Activated CD4-positive, alpha-beta T cell treated with anti-CD3 and anti-CD28 coated beads, Interleukin-2, amount 50 U/mL, for 4 hours (primary cell): ENCODE measurements around the gene FAM72D.
"Not testable (repeated sequence)": the region's sequence is repeated elsewhere in the genome, so short reads cannot be mapped to it uniquely, and the experiment has no call there.

Source experiments
- DNase-seq, 2 experiments: peaks; one replicate each; pipeline ENCODE4 v3.0.0-alpha.2; 2020

FAM72D gene

DNA sequence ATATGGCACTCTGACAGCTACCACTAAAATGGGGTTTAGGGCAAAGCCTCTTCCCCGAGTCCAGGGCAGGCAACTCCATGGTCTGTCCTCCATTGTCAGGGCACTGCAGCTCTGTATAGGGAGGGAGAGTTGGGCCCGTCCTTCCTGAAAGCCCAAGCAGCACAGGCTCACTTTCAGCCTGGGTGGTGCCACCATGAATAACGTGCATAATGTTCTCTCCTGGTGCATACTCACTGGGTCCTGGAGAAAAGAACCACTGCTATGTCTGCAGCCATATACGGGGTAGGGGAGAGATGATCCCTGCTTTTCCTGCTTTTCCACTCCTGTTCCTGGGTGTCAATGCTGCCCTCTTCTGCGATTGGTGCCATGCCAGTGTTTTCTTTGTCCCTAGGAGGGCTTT lies 60.1 kb downstream of the FAM72D start:
- not testable (repeated sequence) for DNase-seq

DNA sequence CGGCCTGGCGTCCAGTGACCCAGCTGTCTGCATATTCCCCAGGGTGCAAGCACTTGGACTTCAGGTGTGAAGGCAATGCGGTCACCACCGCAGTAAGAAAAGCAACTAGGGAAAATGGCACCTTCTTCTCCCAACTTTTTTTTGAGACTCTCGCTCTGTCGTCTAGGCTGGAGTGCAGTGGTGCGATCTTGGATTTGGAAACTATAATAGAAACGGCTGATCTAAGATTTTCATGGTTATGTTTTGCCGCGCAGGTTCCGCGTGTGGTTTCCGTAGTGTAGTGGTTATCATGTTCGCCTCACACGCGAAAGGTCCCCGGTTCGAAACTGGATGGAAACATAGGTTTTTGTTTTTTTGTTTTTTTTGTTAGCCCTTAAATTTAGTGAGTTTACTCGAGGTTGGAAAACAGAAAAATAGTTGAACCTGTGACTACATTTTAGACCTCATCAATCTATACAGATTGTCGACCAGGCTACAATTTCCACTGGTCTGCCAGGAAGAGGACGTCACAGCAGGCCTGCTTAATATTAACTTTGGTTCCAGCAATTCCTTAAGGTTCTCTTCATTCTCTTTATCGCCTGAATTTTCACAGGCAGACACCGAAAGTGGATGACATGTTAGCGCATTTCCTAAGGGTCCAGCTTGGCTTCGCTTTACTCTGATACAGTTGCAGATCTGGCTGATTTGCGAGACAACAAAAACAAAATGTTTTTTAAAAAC lies 61.3 kb downstream of the FAM72D start:
- peak; percentile 17 for DNase-seq

DNA sequence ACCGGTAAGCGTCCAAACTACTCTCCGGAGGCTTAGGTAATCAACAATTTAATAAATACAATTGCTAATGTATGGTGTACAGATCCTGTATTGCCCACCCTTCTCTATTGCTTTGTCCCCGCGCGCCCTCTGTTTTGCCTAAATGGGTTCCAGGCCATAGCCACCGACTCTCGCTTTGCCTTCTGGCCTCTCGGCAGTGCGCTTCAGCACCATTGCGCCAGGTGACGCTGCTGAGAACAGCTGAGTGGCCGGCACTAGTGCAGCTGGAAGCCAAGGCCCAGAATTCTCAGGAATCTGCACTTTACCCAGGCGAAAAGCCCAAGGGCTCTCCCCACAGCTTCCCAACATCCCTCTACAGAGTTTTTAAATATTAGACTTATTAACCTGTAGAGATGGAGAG lies 61.9 kb downstream of the FAM72D start:
- not testable (repeated sequence) for DNase-seq

DNA sequence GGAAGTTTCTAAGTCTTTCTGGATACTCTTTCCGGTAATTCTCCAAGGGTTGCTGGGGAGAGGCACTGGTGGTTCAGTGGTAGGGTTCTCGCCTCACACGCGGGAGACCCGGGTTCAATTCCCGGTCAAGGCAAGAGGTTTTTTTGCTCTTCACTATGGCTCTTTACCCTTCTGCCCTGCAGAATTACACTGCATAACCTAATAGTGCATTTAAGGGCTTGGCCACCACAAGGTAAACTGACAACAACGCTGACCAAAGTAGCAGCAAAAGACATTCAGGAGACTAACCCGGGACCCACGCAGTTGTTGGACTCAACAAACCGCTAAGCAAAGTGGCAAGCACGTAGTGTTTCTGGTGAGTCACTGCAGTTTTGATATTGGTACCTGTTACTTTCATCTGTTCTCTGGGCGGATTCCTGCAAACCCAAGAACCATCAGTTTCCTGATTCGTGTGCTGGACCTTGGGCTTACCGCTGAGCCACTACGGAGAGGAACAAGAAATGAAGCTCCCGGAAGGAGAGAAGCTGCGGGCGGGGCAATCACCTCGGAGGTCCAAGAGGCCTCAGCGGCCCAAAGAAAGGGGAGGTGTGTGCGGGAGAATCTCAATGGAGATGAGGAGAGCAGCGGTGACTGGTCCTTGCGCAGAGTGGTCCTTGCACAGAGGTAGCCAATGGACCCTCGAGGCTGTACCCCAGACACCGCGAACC lies 65.4 kb downstream of the FAM72D start:
- DNase-seq: not testable (repeated sequence)
